ENCODE results near the gene CLCF1. TPM values are rescaled to one million over a fixed set of nuclear protein-coding genes. Genes with fewer than 3 reads are reported as not detected.

The CLCF1 gene
- total and polyA plus RNA-seq, 2 donors (not counting 3 experiments of a cell fraction or from before 2014, with no cell fraction given), result 5.8 to 6.5 TPM

- no peaks in the 10 kb centered on the region for H3K9me1 ChIP-seq (replicated peaks; ENCODE audit: control insufficient read depth, extremely low read depth, insufficient read depth, low read length)
Observed at GRCh38 chr11:67409781-67410368, 36.5 kb upstream of the CLCF1 start.

GRCh38 chr11:67409261-67409666 is 35.9 kb upstream of the CLCF1 start:
- H2AFZ ChIP-seq (ENCODE audit: low read depth, low read length), result no peak overlapping the region
- H3K4me1 ChIP-seq (ENCODE audit: control insufficient read depth, extremely low read depth, insufficient read depth, low read length), result no peaks in the 10 kb centered on the region
- H3K9me1 ChIP-seq (replicated peaks; ENCODE audit: control insufficient read depth, extremely low read depth, insufficient read depth, low read length), result no peaks in the 10 kb centered on the region
- no peak overlapping the region for H3K27ac ChIP-seq (ENCODE audit: insufficient read depth, low read depth, low read length)
- H3K36me3 ChIP-seq (ENCODE audit: control insufficient read depth in 2 of 2, extremely low read depth in 1 of 2, insufficient read depth in 2 of 2, low read length in 2 of 2), result no peaks in the 10 kb centered on the region
- H3K79me2 ChIP-seq (ENCODE audit: control insufficient read depth, insufficient read depth, low read length), result no peaks in the 10 kb centered on the region
- H4K20me1 ChIP-seq (replicated peaks; ENCODE audit: control insufficient read depth, extremely low read depth, insufficient read depth, low read length), result no peaks in the 10 kb centered on the region
- peaks cover 0 to 4% of the 10 kb centered on the region in 2 experiments for H3K27me3 ChIP-seq (ENCODE audit: control insufficient read depth in 2 of 2, insufficient read depth in 2 of 2, low read length in 2 of 2)
- TF ChIP-seq POLR2A (IDR thresholded peaks at IDR 0.05; ENCODE audit: low read depth, low read length) (no peak), MAX (IDR thresholded peaks at IDR 0.05; ENCODE audit: insufficient read depth, insufficient read length) (no peak), FOS (IDR thresholded peaks at IDR 0.05; ENCODE audit: borderline replicate concordance, insufficient read depth, low read length) (no peak), GATA2 (IDR thresholded peaks at IDR 0.05; ENCODE audit: insufficient read depth, insufficient read length, low read depth, low read length) (no peak), EZH2 (IDR thresholded peaks at IDR 0.05; ENCODE audit: borderline replicate concordance, low read depth, low read length, severe bottlenecking) (no peak), POLR2AphosphoS5 (IDR thresholded peaks at IDR 0.05; ENCODE audit: insufficient read depth, low read depth, low read length) (no peak), JUN (IDR thresholded peaks at IDR 0.05; ENCODE audit: borderline replicate concordance, insufficient read depth, insufficient read length, low read depth) (no peak), MYC (IDR thresholded peaks at IDR 0.05; ENCODE audit: low read depth, low read length) (no peak)
- H3K9ac ChIP-seq (replicated peaks; ENCODE audit: extremely low read depth, insufficient read depth, low read length), result no peak overlapping the region
- no TSS peak for BruUV-seq (replicated peaks)
- dilution Hi-C loops (cut with MboI; ENCODE audit: extremely low pct_ligation_motif_present, low sequenced_read_pairs), result no loop called here
- no peak overlapping the region for H3K4me3 ChIP-seq (replicated peaks in 1 of 3; ENCODE audit: insufficient read depth in 1 of 3, low read depth in 1 of 3, low read length in 3 of 3)
- CTCF ChIA-PET, result no interaction called here
- intact Hi-C loops (cut with micrococcal nuclease), result no loop called here
- POLR2A ChIA-PET, result no interaction called here
- no peaks in the 10 kb centered on the region for H3K9me3 ChIP-seq (replicated peaks; ENCODE audit: control insufficient read depth, insufficient read depth, low read length)
- no peak for DNase-seq (ENCODE audit: low read depth, low spot score)
- no peak overlapping the region for H3K4me2 ChIP-seq (ENCODE audit: insufficient read depth, low read length)
- FAIRE-seq, result no peak

More at GRCh38 chr11:67409781-67410368, 36.5 kb upstream of the CLCF1 start:
- no peaks in the 10 kb centered on the region for H3K9me3 ChIP-seq (replicated peaks; ENCODE audit: control insufficient read depth, insufficient read depth, low read length)
- no peak overlapping the region for H2AFZ ChIP-seq (ENCODE audit: low read depth, low read length)
- CTCF ChIA-PET, result no interaction called here
- BruUV-seq (replicated peaks), result no TSS peak
- H3K4me3 ChIP-seq (replicated peaks in 1 of 3; ENCODE audit: insufficient read depth in 1 of 3, low read depth in 1 of 3, low read length in 3 of 3), result no peak overlapping the region
- no peak for FAIRE-seq
- no peak overlapping the region for H3K4me2 ChIP-seq (ENCODE audit: insufficient read depth, low read length)
- no peaks in the 10 kb centered on the region for H3K4me1 ChIP-seq (ENCODE audit: control insufficient read depth, extremely low read depth, insufficient read depth, low read length)
- dilution Hi-C loops (cut with MboI; ENCODE audit: extremely low pct_ligation_motif_present, low sequenced_read_pairs), result no loop called here
- DNase-seq (ENCODE audit: low read depth, low spot score), result no peak
- intact Hi-C loops (cut with micrococcal nuclease), result no loop called here
- H3K27ac ChIP-seq (ENCODE audit: insufficient read depth, low read depth, low read length), result no peak overlapping the region
- no peak overlapping the region for H3K9ac ChIP-seq (replicated peaks; ENCODE audit: extremely low read depth, insufficient read depth, low read length)
- H3K27me3 ChIP-seq (ENCODE audit: control insufficient read depth in 2 of 2, insufficient read depth in 2 of 2, low read length in 2 of 2), result peaks cover 0 to 6% of the 10 kb centered on the region in 2 experiments
- H3K36me3 ChIP-seq (ENCODE audit: control insufficient read depth in 2 of 2, extremely low read depth in 1 of 2, insufficient read depth in 2 of 2, low read length in 2 of 2), result no peaks in the 10 kb centered on the region
- no peaks in the 10 kb centered on the region for H4K20me1 ChIP-seq (replicated peaks; ENCODE audit: control insufficient read depth, extremely low read depth, insufficient read depth, low read length)
- POLR2A ChIA-PET, result no interaction called here
- no peak for TF ChIP-seq FOS (IDR thresholded peaks at IDR 0.05; ENCODE audit: borderline replicate concordance, insufficient read depth, low read length)
- TF ChIP-seq MAX (IDR thresholded peaks at IDR 0.05; ENCODE audit: insufficient read depth, insufficient read length), result no peak
- no peaks in the 10 kb centered on the region for H3K79me2 ChIP-seq (ENCODE audit: control insufficient read depth, insufficient read depth, low read length)

Measured in endothelial cell of umbilical vein (primary cell).